Measurements from ENCODE around the gene AKAP10. TPM values are rescaled to one million over a fixed set of nuclear protein-coding genes. Genes with fewer than 3 reads are reported as not detected.

The AKAP10 gene
- total RNA-seq, 1 experiment from 2014 or later = 31.6 TPM

GRCh38 chr17:19943026-19943425 is 34.6 kb downstream of the AKAP10 start:
- ATAC-seq (no peak), DNase-seq (ENCODE audit: low read depth, low spot score) (no peak)
- ChIA-PET CTCF (no interaction called here), POLR2A (no interaction called here), RAD21 (ENCODE audit: low non-redundant PET in 1 of 2, low total read pairs in 2 of 2, uncharacterized antibody in 2 of 2, unreplicated experiment in 2 of 2) (no interaction called here)
- H3K9ac ChIP-seq (ENCODE audit: low read length) = no peak overlapping the region
- BruUV-seq (replicated peaks) = no TSS peak
- peaks cover 10% of the 10 kb centered on the region for H4K20me1 ChIP-seq (ENCODE audit: insufficient read depth)
- H3K4me3 ChIP-seq (replicated peaks in 1 of 2; ENCODE audit: low read depth in 1 of 2, low read length in 2 of 2) = no peak overlapping the region
- TF ChIP-seq CEBPB (IDR thresholded peaks at IDR 0.05; ENCODE audit: low read depth) = no peak
- no peak for TF ChIP-seq SP1 (IDR thresholded peaks at IDR 0.05; ENCODE audit: low read depth)
- TF ChIP-seq EZH2 (IDR thresholded peaks at IDR 0.05) = no peak
- TF ChIP-seq FOSL1 (IDR thresholded peaks at IDR 0.05; ENCODE audit: low read depth) = no peak
- no peak for TF ChIP-seq ZFX (IDR thresholded peaks at IDR 0.05)
- no peak for TF ChIP-seq ZNF274 (IDR thresholded peaks at IDR 0.05; ENCODE audit: low read depth, low read length)
- TF ChIP-seq, protein P1, sequence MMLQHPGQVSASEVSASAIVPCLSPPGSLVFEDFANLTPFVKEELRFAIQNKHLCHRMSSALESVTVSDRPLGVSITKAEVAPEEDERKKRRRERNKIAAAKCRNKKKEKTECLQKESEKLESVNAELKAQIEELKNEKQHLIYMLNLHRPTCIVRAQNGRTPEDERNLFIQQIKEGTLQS (IDR thresholded peaks at IDR 0.05) = no peak
- no peak for TF ChIP-seq EZH2phosphoT487 (IDR thresholded peaks at IDR 0.05; ENCODE audit: borderline replicate concordance)
- TF ChIP-seq POLR2AphosphoS5 (IDR thresholded peaks at IDR 0.05; ENCODE audit: low read depth, low read length) = no peak
- TF ChIP-seq POLR2A (IDR thresholded peaks at IDR 0.05; ENCODE audit: borderline replicate concordance, extremely low read depth, insufficient read depth, insufficient read length) = no peak
- TF ChIP-seq CBX3 (IDR thresholded peaks at IDR 0.05; ENCODE audit: low read depth) = no peak
- TF ChIP-seq, protein P2, sequence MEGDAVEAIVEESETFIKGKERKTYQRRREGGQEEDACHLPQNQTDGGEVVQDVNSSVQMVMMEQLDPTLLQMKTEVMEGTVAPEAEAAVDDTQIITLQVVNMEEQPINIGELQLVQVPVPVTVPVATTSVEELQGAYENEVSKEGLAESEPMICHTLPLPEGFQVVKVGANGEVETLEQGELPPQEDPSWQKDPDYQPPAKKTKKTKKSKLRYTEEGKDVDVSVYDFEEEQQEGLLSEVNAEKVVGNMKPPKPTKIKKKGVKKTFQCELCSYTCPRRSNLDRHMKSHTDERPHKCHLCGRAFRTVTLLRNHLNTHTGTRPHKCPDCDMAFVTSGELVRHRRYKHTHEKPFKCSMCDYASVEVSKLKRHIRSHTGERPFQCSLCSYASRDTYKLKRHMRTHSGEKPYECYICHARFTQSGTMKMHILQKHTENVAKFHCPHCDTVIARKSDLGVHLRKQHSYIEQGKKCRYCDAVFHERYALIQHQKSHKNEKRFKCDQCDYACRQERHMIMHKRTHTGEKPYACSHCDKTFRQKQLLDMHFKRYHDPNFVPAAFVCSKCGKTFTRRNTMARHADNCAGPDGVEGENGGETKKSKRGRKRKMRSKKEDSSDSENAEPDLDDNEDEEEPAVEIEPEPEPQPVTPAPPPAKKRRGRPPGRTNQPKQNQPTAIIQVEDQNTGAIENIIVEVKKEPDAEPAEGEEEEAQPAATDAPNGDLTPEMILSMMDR (IDR thresholded peaks at IDR 0.05 in 2 of 3, conservative IDR thresholded peaks at IDR 0.05 in 1 of 3; ENCODE audit: borderline replicate concordance in 1 of 3, insufficient read depth in 1 of 3, low read depth in 2 of 3, low read length in 2 of 3) = no peak
- TF ChIP-seq SIN3A (IDR thresholded peaks at IDR 0.05; ENCODE audit: low read depth) = no peak
- TF ChIP-seq REST (IDR thresholded peaks at IDR 0.05; ENCODE audit: low read depth) = no peak
- no peak for TF ChIP-seq MAX (IDR thresholded peaks at IDR 0.05)
- TF ChIP-seq SRF (IDR thresholded peaks at IDR 0.05; ENCODE audit: low read depth) = no peak
- H3K27ac ChIP-seq (ENCODE audit: low read depth, low read length) = no peak overlapping the region
- peaks cover 63% of the 10 kb centered on the region for H3K79me2 ChIP-seq (ENCODE audit: insufficient read depth, low read length)
- no peaks in the 10 kb centered on the region for H3K9me3 ChIP-seq (ENCODE audit: control insufficient read depth in 1 of 2, insufficient read depth in 1 of 2, low read depth in 1 of 2, low read length in 2 of 2)
- no peaks in the 10 kb centered on the region for H3K27me3 ChIP-seq (ENCODE audit: insufficient read depth, low read length)
- H3K4me1 ChIP-seq (ENCODE audit: control insufficient read depth in 1 of 2, insufficient read depth in 2 of 2, low read length in 2 of 2) = peaks cover 5 to 7% of the 10 kb centered on the region in 2 experiments; a peak in 2 of 4 replicates
- peaks cover 16 to 29% of the 10 kb centered on the region in 2 experiments; a peak in 3 of 4 replicates for H3K36me3 ChIP-seq (ENCODE audit: control insufficient read depth in 1 of 2, insufficient read depth in 2 of 2, low read length in 2 of 2)
- intact Hi-C loops (cut with micrococcal nuclease) = no loop called here
- no peak overlapping the region for H2AFZ ChIP-seq (ENCODE audit: low read depth, low read length, poor library complexity, severe bottlenecking)
- H3K9me2 ChIP-seq (ENCODE audit: insufficient read depth) = no peaks in the 10 kb centered on the region
- no peak overlapping the region for H3K4me2 ChIP-seq (ENCODE audit: low read length)
